HCT116 (cell line): ENCODE data around the gene MIER2. TPM values are rescaled to one million over a fixed set of nuclear protein-coding genes. Genes with fewer than 3 reads are reported as not detected.

Experiments used
- ATAC-seq: fragments of 200-7000 bp; cut with Tn5 transposase; 2 replicates; pipeline ENCODE4 v1.9.1; 2020; ENCODE audit warnings: mild to moderate bottlenecking, moderate library complexity
- BruUV-seq: library from RNA; stranded (reverse); fragments of 400-500 nt; replicated peaks from 2 replicates; lab custom pipeline; 2021; lab: Mats Ljungman, UMichigan
- CTCF ChIA-PET: fragments of 300-600 bp; sonication (Branson Sonifier 250); formaldehyde crosslinking; loops from one replicate; lab custom pipeline; 2021; ENCODE audit warnings: antibody characterized with exemption; lab: Charles Lee
- POLR2A ChIA-PET: fragments of 300-600, 350-600 bp; sonication (Branson Sonifier 250); formaldehyde crosslinking; loops from one replicate; lab custom pipeline; 2021; ENCODE audit warnings: antibody characterized with exemption; lab: Charles Lee
- RAD21 ChIA-PET, 2 experiments: fragments of 300-600 bp; sonication (Branson Sonifier 250); formaldehyde crosslinking; loops; one replicate each; lab custom pipeline; 2023; ENCODE audit warnings: low total read pairs in 2 of 2; ENCODE audit not compliant: uncharacterized antibody in 2 of 2, unreplicated experiment in 2 of 2, low non-redundant PET in 1 of 2; lab: Charles Lee
- DNase-seq: peaks from one replicate; pipeline ENCODE4 v3.0.0-alpha.2; 2010; ENCODE audit warnings: low read depth, low spot score
- H2AFZ ChIP-seq: fragments of 200-600 bp; shearing (Covaris generic), sonication (generic); 2 replicates; pipeline ENCODE4 v1.6.1; 2017; ENCODE audit warnings: low read depth, mixed run types, mixed read lengths, antibody characterized with exemption, low read length; ENCODE audit not compliant: poor library complexity, severe bottlenecking
- H3K27ac ChIP-seq: 2 replicates; pipeline ENCODE4 v1.5.1; 2012; ENCODE audit warnings: low read depth, low read length
- H3K27me3 ChIP-seq: fragments of 200-600 bp; sonication (generic); 2 replicates; pipeline ENCODE4 v1.6.1; 2016; ENCODE audit warnings: mixed run types, low read length, mixed read lengths; ENCODE audit not compliant: insufficient read depth
- H3K36me3 ChIP-seq, 2 experiments: fragments of 200-500 bp in 1 of 2; fragments of 200-600 bp in 1 of 2; sonication (Bioruptor generic) in 1 of 2; sonication (generic) in 1 of 2; 2 replicates each; pipeline versions ENCODE4 v1.5.1 to v1.6.1; 2014 to 2016; ENCODE audit warnings: low read length in 2 of 2, inconsistent platforms in 1 of 2, mixed read lengths in 1 of 2, mixed run types in 1 of 2; ENCODE audit not compliant: insufficient read depth in 2 of 2, control insufficient read depth in 1 of 2
- H3K4me1 ChIP-seq, 2 experiments: fragments of 200-600 bp in 1 of 2; sonication (generic) in 1 of 2; 2 replicates each; pipeline versions ENCODE4 v1.5.1 to v1.6.1; 2012 to 2017; ENCODE audit warnings: low read length in 2 of 2, inconsistent platforms in 1 of 2, mild to moderate bottlenecking in 1 of 2, mixed read lengths in 1 of 2, mixed run types in 1 of 2, moderate library complexity in 1 of 2; ENCODE audit not compliant: insufficient read depth in 2 of 2, control insufficient read depth in 1 of 2
- H3K4me2 ChIP-seq: fragments of 200-600 bp; sonication (generic); 2 replicates; pipeline ENCODE4 v1.6.1; 2017; ENCODE audit warnings: mixed run types, low read length, mixed read lengths
- H3K4me3 ChIP-seq, 2 experiments: fragments of 200-600 bp in 1 of 2; sonication (generic) in 1 of 2; replicated peaks in 1 of 2; 2 replicates each; pipeline ENCODE4 v1.5.1; 2011 to 2016; ENCODE audit warnings: low read length in 2 of 2, control low read depth in 1 of 2, low read depth in 1 of 2, mild to moderate bottlenecking in 1 of 2, mixed read lengths in 1 of 2, mixed run types in 1 of 2
- H3K79me2 ChIP-seq: fragments of 200-600 bp; sonication (generic); 2 replicates; pipeline ENCODE4 v1.6.1; 2017; ENCODE audit warnings: mild to moderate bottlenecking, mixed run types, low read length, moderate library complexity, mixed read lengths; ENCODE audit not compliant: insufficient read depth
- H3K9ac ChIP-seq: fragments of 200-600 bp; sonication (generic); 2 replicates; pipeline ENCODE4 v1.6.1; 2016; ENCODE audit warnings: low read length, mixed read lengths
- H3K9me2 ChIP-seq: fragments of 200-600 bp; sonication (generic), shearing (Covaris generic); 2 replicates; pipeline ENCODE4 v1.6.1; 2017; ENCODE audit warnings: mixed run types, mild to moderate bottlenecking, moderate library complexity; ENCODE audit not compliant: insufficient read depth
- H3K9me3 ChIP-seq, 2 experiments: fragments of 200-500 bp in 1 of 2; fragments of 200-600 bp in 1 of 2; sonication (Bioruptor generic) in 1 of 2; sonication (generic) in 1 of 2; 2 replicates each; pipeline ENCODE4 v1.6.1; 2014 to 2017; ENCODE audit warnings: low read length in 2 of 2, mixed read lengths in 2 of 2, inconsistent platforms in 1 of 2, low read depth in 1 of 2, mild to moderate bottlenecking in 1 of 2, mixed run types in 1 of 2, moderate library complexity in 1 of 2; ENCODE audit not compliant: control insufficient read depth in 1 of 2, insufficient read depth in 1 of 2
- H4K20me1 ChIP-seq: fragments of 200-600 bp; sonication (generic), shearing (Covaris generic); 2 replicates; pipeline ENCODE4 v1.6.1; 2017; ENCODE audit warnings: mixed run types, mild to moderate bottlenecking, moderate library complexity; ENCODE audit not compliant: insufficient read depth
- CEBPB ChIP-seq: IDR thresholded peaks from 2 replicates; pipeline ENCODE4 v1.6.1; 2012; ENCODE audit warnings: low read depth
- EZH2phosphoT487 ChIP-seq: fragments of 200-600 bp; IDR thresholded peaks from 2 replicates; pipeline ENCODE4 v1.6.1; 2018; ENCODE audit warnings: antibody characterized with exemption, borderline replicate concordance
- JUND ChIP-seq: IDR thresholded peaks from 2 replicates; pipeline ENCODE4 v1.6.1; 2012
- POLR2A ChIP-seq: IDR thresholded peaks from 2 replicates; pipeline ENCODE4 v1.7.0; 2011; ENCODE audit warnings: borderline replicate concordance; ENCODE audit not compliant: insufficient read depth, insufficient read length; ENCODE audit errors: extremely low read depth
- RAD21 ChIP-seq: IDR thresholded peaks from 2 replicates; pipeline ENCODE4 v1.6.1; 2012; ENCODE audit warnings: low read depth, mild to moderate bottlenecking
- SP1 ChIP-seq: IDR thresholded peaks from 2 replicates; pipeline ENCODE4 v1.6.1; 2012; ENCODE audit warnings: low read depth
- SRF ChIP-seq: IDR thresholded peaks from 2 replicates; pipeline ENCODE4 v1.6.1; 2012; ENCODE audit warnings: low read depth
- TCF7L2 ChIP-seq: IDR thresholded peaks from 2 replicates; pipeline ENCODE4 v1.7.0; 2011; ENCODE audit warnings: borderline replicate concordance, inconsistent platforms; ENCODE audit not compliant: insufficient read depth, insufficient read length; ENCODE audit errors: extremely low read depth
- YY1 ChIP-seq: IDR thresholded peaks from 2 replicates; pipeline ENCODE4 v1.6.1; 2011; ENCODE audit warnings: low read length, low read depth, moderate library complexity, mild to moderate bottlenecking; ENCODE audit not compliant: insufficient replicate concordance; ENCODE audit errors: extremely low read depth
- intact Hi-C: fragments of 100-400 bp; cut with micrococcal nuclease; formaldehyde crosslinking; loops from 2 replicates; pipeline ENCODE4 v1.10.0; 2022
- total RNA-seq: library from RNA; stranded (reverse); gene quantifications from one replicate; pipeline ENCODE4 v1.2.1, GENCODE V29; 2021; ENCODE audit not compliant: unreplicated experiment
- TF ChIP-seq, protein P1 (sequence below), 3 experiments: fragments of 200-600 bp in 1 of 3; sonication (generic) in 1 of 3; IDR thresholded peaks in 2 of 3; conservative IDR thresholded peaks in 1 of 3; 2 replicates each; pipeline ENCODE4 v1.5.1; 2012 to 2017; ENCODE audit warnings: low read depth in 2 of 3, low read length in 2 of 3, antibody characterized with exemption in 1 of 3, borderline replicate concordance in 1 of 3, control low read depth in 1 of 3, mild to moderate bottlenecking in 1 of 3, mixed read lengths in 1 of 3, mixed run types in 1 of 3, moderate library complexity in 1 of 3; ENCODE audit not compliant: insufficient read depth in 1 of 3
- TF ChIP-seq, protein P2 (sequence below): IDR thresholded peaks from 2 replicates; pipeline ENCODE4 v1.6.1; 2012; ENCODE audit warnings: low read depth
- TF ChIP-seq, protein P3 (sequence below): IDR thresholded peaks from 2 replicates; pipeline ENCODE4 v1.6.1; 2011; ENCODE audit warnings: mild to moderate bottlenecking, low read length, moderate library complexity; ENCODE audit not compliant: insufficient replicate concordance; ENCODE audit errors: extremely low read depth

Gene MIER2
- total RNA-seq, 1 experiment from 2014 or later, result 41.5 TPM

DNA sequence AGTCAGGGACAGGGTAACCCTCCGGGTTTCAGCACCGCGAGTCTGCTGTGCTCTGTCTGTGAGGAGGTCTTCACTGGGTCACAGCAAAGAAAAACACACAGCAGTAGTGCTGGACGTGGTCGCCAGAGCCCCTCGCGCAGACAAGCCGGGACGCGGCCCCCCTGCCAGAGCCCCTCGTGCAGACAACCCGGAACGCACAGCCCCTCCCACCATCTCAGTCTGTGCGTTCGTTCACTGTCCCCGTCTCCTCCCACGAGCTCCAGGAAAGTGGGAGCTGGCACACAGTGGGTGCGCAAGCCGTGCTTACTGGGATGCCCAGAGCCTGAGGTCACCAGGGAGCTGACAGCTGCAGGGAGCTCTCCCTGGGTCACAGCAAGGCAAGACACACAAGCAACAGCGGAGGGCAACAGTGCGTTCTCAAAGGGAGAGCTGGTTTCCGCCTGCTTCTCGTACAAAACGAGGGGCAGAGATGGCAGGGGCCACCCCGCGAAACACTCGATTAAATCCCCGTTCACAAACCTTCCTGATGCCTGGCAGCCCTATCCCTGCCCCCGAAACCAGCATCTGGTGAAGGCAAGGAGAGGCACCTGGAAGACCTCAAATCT, 50.2 kb downstream of the MIER2 start (continued):
- no peak for TF ChIP-seq TCF7L2
- TF ChIP-seq EZH2phosphoT487, result no peak
- TF ChIP-seq, protein P1, sequence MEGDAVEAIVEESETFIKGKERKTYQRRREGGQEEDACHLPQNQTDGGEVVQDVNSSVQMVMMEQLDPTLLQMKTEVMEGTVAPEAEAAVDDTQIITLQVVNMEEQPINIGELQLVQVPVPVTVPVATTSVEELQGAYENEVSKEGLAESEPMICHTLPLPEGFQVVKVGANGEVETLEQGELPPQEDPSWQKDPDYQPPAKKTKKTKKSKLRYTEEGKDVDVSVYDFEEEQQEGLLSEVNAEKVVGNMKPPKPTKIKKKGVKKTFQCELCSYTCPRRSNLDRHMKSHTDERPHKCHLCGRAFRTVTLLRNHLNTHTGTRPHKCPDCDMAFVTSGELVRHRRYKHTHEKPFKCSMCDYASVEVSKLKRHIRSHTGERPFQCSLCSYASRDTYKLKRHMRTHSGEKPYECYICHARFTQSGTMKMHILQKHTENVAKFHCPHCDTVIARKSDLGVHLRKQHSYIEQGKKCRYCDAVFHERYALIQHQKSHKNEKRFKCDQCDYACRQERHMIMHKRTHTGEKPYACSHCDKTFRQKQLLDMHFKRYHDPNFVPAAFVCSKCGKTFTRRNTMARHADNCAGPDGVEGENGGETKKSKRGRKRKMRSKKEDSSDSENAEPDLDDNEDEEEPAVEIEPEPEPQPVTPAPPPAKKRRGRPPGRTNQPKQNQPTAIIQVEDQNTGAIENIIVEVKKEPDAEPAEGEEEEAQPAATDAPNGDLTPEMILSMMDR (IDR thresholded peaks at IDR 0.05 in 2 of 3, conservative IDR thresholded peaks at IDR 0.05 in 1 of 3; ENCODE audit: borderline replicate concordance in 1 of 3, insufficient read depth in 1 of 3, low read depth in 2 of 3, low read length in 2 of 3), result no peak
- TF ChIP-seq SRF, result no peak
- TF ChIP-seq, protein P2, sequence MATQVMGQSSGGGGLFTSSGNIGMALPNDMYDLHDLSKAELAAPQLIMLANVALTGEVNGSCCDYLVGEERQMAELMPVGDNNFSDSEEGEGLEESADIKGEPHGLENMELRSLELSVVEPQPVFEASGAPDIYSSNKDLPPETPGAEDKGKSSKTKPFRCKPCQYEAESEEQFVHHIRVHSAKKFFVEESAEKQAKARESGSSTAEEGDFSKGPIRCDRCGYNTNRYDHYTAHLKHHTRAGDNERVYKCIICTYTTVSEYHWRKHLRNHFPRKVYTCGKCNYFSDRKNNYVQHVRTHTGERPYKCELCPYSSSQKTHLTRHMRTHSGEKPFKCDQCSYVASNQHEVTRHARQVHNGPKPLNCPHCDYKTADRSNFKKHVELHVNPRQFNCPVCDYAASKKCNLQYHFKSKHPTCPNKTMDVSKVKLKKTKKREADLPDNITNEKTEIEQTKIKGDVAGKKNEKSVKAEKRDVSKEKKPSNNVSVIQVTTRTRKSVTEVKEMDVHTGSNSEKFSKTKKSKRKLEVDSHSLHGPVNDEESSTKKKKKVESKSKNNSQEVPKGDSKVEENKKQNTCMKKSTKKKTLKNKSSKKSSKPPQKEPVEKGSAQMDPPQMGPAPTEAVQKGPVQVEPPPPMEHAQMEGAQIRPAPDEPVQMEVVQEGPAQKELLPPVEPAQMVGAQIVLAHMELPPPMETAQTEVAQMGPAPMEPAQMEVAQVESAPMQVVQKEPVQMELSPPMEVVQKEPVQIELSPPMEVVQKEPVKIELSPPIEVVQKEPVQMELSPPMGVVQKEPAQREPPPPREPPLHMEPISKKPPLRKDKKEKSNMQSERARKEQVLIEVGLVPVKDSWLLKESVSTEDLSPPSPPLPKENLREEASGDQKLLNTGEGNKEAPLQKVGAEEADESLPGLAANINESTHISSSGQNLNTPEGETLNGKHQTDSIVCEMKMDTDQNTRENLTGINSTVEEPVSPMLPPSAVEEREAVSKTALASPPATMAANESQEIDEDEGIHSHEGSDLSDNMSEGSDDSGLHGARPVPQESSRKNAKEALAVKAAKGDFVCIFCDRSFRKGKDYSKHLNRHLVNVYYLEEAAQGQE, result no peak
- TF ChIP-seq JUND, result no peak

DNA sequence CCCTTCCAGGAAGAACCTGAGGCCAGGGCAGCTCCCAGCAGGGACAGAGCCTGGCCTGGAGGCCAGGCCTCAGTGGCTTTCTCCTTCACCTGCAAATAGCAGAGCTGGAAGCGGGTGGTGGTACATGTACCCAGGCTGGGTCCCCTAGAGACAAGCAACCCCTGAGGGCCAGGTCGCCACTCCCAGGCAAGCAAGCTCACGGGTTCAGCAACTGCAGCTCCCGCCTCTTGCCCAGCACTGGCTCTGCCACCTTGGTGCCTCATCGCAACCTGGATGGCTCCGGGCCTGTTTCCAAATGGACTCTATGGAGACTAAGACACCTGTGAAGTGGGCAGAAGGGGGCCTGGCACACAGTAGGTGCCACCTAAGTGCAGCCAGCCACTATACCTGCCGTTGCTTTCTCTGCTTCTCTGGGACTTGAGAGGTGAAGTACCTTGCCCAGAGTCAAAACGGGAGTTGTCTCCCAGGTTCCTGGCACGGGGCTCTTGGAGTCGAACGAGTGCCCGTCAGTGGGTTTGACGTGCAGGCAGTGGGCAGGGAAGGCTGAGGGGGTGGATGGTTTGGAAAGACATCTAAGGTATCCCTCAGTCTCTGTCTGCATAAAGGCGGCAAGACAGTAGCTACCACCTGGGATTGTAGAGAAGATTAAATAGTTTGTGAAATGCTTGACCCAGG, 51.0 kb downstream of the MIER2 start:
- Histone ChIP-seq H3K9me3 (no peaks in the 10 kb centered on the region), H2AFZ (no peak overlapping the region), H3K4me1 (peaks cover 12 to 25% of the 10 kb centered on the region in 2 experiments), H3K9ac (no peak overlapping the region), H4K20me1 (no peaks in the 10 kb centered on the region), H3K27me3 (no peaks in the 10 kb centered on the region), H3K4me2 (no peak overlapping the region), H3K27ac (no peak overlapping the region), H3K9me2 (no peaks in the 10 kb centered on the region), H3K36me3 (peaks cover 0 to 2% of the 10 kb centered on the region in 2 experiments; a peak in 1 of 4 replicates), H3K4me3 (no peak overlapping the region), H3K79me2 (peaks cover 22% of the 10 kb centered on the region)
- CTCF ChIA-PET, result no interaction called here
- ATAC-seq (no peak), DNase-seq (no peak)
- intact Hi-C loops, result no loop called here
- RAD21 ChIA-PET, result no interaction called here
- BruUV-seq, result no TSS peak
- POLR2A ChIA-PET, result no interaction called here
- TF ChIP-seq, protein P3, sequence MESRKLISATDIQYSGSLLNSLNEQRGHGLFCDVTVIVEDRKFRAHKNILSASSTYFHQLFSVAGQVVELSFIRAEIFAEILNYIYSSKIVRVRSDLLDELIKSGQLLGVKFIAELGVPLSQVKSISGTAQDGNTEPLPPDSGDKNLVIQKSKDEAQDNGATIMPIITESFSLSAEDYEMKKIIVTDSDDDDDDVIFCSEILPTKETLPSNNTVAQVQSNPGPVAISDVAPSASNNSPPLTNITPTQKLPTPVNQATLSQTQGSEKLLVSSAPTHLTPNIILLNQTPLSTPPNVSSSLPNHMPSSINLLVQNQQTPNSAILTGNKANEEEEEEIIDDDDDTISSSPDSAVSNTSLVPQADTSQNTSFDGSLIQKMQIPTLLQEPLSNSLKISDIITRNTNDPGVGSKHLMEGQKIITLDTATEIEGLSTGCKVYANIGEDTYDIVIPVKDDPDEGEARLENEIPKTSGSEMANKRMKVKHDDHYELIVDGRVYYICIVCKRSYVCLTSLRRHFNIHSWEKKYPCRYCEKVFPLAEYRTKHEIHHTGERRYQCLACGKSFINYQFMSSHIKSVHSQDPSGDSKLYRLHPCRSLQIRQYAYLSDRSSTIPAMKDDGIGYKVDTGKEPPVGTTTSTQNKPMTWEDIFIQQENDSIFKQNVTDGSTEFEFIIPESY, result no peak
- TF ChIP-seq YY1 (no peak), RAD21 (no peak), EZH2phosphoT487 (no peak), SP1 (no peak), CEBPB (no peak), POLR2A (no peak)
- TF ChIP-seq, protein P1 (IDR thresholded peaks at IDR 0.05 in 2 of 3, conservative IDR thresholded peaks at IDR 0.05 in 1 of 3; ENCODE audit: borderline replicate concordance in 1 of 3, insufficient read depth in 1 of 3, low read depth in 2 of 3, low read length in 2 of 3), result no peak
